WERI-Rb-1 (cell line): ENCODE measurements around the gene ERGIC1.
"Not testable (repeated sequence)": the region's sequence is repeated elsewhere in the genome, so short reads cannot be mapped to it uniquely, and the experiment has no call there.

ENCODE experiments used
- DNase-seq: peaks from one replicate; pipeline ENCODE4 v3.0.0-alpha.2; 2020
- H3K27ac ChIP-seq: fragments of 250-450 bp; sonication (Bioruptor Pico); 2 replicates; pipeline ENCODE4 v1.5.1; 2020; ENCODE audit warnings: mild to moderate bottlenecking, moderate library complexity
- H3K27me3 ChIP-seq: fragments of 250-450 bp; sonication (Bioruptor Pico); 2 replicates; pipeline ENCODE4 v1.5.1; 2021; ENCODE audit warnings: mild to moderate bottlenecking, low read depth, moderate library complexity; ENCODE audit not compliant: insufficient read depth, severe bottlenecking
- H3K36me3 ChIP-seq: fragments of 250-450 bp; sonication (Bioruptor Pico); 2 replicates; pipeline ENCODE4 v1.5.1; 2020; ENCODE audit warnings: mild to moderate bottlenecking, moderate library complexity
- H3K4me3 ChIP-seq: 2 replicates; pipeline ENCODE4 v1.5.1; 2011; ENCODE audit warnings: low read depth, mild to moderate bottlenecking, control low read depth, low read length
- H3K9me3 ChIP-seq: fragments of 250-450 bp; sonication (Bioruptor Pico); 2 replicates; pipeline ENCODE4 v1.5.1; 2021; ENCODE audit warnings: mild to moderate bottlenecking, moderate library complexity; ENCODE audit not compliant: severe bottlenecking
- CTCF ChIP-seq: IDR thresholded peaks from 2 replicates; pipeline ENCODE4 v1.5.1; 2011; ENCODE audit warnings: low read depth, mild to moderate bottlenecking, control low read depth, inconsistent platforms, low read length

The ERGIC1 gene

GRCh38 chr5:172896465-172896864 lies 62.4 kb downstream of the ERGIC1 start:
- H3K9me3 ChIP-seq, result no peaks in the 10 kb centered on the region
- TF ChIP-seq CTCF, result no peak
- no peaks in the 10 kb centered on the region; the same call in 1 of the 2 replicates for H3K36me3 ChIP-seq
- no peak for DNase-seq
- no peaks in the 10 kb centered on the region for H3K27me3 ChIP-seq
- H3K4me3 ChIP-seq, result no peak overlapping the region
- no peak overlapping the region for H3K27ac ChIP-seq

DNA sequence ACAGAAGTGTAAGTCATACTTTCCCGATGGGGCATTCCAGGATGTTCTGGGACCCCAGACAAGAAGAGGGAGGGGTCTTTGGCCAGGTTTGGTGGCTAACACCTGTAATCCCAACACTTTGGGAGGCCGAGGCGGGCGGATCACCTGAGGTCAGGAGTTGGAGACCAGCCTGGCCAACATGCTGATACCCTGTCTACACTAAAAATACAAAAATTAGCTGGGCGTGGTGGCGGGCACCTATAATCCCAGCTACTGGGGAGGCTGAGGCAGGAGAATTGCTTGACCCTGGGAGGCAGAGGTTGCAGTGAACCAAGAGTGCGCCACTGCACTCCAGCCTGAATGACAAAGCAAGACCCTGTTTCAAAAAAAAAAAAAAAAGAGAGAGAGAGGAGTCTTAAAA lies 63.0 kb downstream of the ERGIC1 start:
- H3K9me3 ChIP-seq, H3K27me3 ChIP-seq, H3K27ac ChIP-seq, H3K36me3 ChIP-seq, DNase-seq, H3K4me3 ChIP-seq: not testable (repeated sequence)

GRCh38 chr5:172897481-172898217 lies 63.6 kb downstream of the ERGIC1 start:
- Histone ChIP-seq H3K36me3 (no peaks in the 10 kb centered on the region; the same call in 1 of the 2 replicates), H3K4me3 (no peak overlapping the region), H3K9me3 (no peaks in the 10 kb centered on the region), H3K27me3 (no peaks in the 10 kb centered on the region), H3K27ac (no peak overlapping the region)
- peak; percentile 27 for DNase-seq
- no peak for TF ChIP-seq CTCF

GRCh38 chr5:172898218-172898842 lies 64.3 kb downstream of the ERGIC1 start:
- no peak for TF ChIP-seq CTCF
- no peak overlapping the region for H3K4me3 ChIP-seq
- no peak overlapping the region for H3K27ac ChIP-seq
- H3K36me3 ChIP-seq, result no peaks in the 10 kb centered on the region; the same call in 1 of the 2 replicates
- DNase-seq, result no peak
- no peaks in the 10 kb centered on the region for H3K27me3 ChIP-seq
- no peaks in the 10 kb centered on the region for H3K9me3 ChIP-seq

DNA sequence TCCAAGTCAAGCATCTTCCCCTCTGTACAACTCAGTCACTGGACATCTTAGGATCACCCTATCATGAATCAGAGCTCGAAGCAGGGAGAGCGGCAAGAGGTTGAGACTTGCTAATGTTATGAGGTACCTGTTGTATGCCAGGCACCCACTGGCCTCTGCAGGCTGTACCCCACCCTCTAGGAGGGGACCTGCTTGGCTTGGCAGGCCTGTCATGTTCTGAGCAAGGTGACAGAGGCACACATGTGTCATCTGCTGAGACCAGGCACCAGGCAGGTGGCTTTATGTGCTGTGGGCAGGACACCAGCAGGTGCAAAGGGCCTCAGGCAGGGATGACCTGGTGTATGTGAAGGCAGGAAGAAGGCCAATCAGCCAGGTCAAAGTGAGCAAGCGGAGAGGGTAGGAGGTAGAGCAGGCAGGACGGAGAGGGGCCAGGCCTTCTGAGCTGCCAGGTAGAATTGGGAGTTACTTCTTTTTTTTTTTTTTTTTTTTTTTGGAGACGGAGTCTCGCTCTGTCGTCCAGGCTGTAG lies 64.9 kb downstream of the ERGIC1 start:
- no peak overlapping the region for H3K27ac ChIP-seq
- no peak overlapping the region for H3K4me3 ChIP-seq
- DNase-seq, result no peak
- no peak for TF ChIP-seq CTCF
- H3K27me3 ChIP-seq, result no peaks in the 10 kb centered on the region
- no peaks in the 10 kb centered on the region; the same call in 1 of the 2 replicates for H3K36me3 ChIP-seq
- H3K9me3 ChIP-seq, result no peaks in the 10 kb centered on the region

- Histone ChIP-seq H3K27ac (no peak overlapping the region), H3K36me3 (no peaks in the 10 kb centered on the region; the same call in 1 of the 2 replicates), H3K4me3 (no peak overlapping the region), H3K9me3 (no peaks in the 10 kb centered on the region), H3K27me3 (no peaks in the 10 kb centered on the region)
- TF ChIP-seq CTCF, result no peak
- no peak for DNase-seq
These were observed 65.4 kb downstream of the ERGIC1 start for GRCh38 chr5:172899436-172899835.
